Hematopoietic multipotent progenitor cell treated with erythropoietin and hydrocortisone succinate and interleukin-3 and kit ligand, for 15 days (in vitro differentiated cells): ENCODE data around the gene STAM.
A peak's percentile ranks its signal among the peaks of the same experiment; 100 is the strongest.
"Not testable (repeated sequence)": the region's sequence is repeated elsewhere in the genome, so short reads cannot be mapped to it uniquely, and the experiment has no call there.

Experiments used
- DNase-seq: peaks from one replicate; pipeline ENCODE4 v3.0.0-alpha.2; 2015; ENCODE audit warnings: low spot score

STAM gene

DNA sequence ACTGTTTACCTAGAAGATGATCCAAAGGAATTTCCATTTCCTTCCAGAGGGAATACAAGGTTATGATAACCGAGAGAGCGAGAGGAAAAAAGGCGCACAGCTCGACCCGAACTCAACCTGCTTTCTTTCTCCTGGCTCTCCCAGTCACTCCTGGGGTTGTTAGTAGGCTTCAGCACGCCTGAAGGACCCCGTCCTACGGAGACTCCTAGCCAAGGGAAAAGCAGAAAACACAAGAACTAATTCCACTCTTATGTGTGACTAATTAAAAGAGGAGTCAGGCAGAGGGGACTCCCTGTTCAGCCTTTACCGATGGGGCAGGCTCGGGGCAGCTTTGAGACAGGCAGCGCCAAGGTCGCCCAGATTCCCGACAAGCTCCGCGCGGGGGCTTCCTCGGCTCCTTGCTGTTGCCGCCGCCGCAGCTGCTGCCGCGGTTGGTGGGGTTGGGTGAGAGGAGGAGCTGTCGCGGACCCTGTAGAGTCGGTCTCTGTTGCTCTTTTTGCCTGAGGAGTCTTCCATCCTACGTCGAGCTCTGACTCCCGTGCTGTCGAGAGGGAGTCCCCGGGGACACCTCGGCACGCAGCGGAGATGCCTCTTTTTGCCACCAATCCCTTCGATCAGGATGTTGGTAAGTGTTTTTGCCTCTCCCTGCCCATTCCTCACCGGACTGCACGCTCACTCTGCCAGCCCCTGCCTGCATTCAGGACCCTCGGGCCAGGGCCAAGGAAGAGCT is at the start of gene STAM:
STAM (plus strand) TSS at position 397 of the 730 bp plus-strand sequence; CDS start at position 586, 189 bp downstream.
- DNase-seq, result peak; percentile 93

DNA sequence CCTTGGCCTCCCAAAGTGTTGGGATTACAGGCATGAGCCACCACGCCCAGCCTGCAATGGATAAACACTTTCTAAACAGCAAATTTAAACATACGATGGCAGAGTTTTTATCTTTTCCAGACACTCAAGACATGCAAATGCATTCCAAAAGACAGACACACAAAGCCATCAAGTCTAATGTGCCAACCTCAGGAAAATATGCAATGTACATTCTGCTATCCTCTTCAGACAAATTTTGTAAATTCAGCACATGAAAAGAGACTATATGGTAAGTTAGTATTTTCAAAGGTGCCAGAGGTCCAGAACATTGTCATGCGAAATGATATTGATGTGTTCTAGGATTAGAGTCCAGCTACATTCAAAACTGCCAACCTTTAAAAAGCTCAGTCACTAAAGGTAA is 46.6 kb upstream of the STAM start:
- DNase-seq, result no peak

DNA sequence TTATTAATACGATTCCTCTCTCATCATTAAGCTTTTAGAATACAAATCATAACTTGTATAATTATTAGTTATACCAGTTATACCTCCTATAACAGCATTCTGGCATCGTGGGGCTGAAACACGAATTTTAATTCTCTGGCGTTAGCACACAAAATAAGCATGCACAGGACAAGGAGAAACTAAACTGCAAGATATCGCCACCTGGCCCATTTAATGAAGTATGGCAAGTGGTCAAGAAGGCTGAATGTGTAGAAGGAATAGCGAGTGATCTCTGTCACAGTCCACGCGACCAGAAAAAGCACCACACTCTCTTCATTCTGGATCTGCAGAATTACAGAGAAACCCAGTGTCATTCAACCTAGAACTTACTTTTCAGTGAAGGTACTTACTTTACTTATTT is 44.9 kb upstream of the STAM start:
- peak; percentile 46 for DNase-seq

DNA sequence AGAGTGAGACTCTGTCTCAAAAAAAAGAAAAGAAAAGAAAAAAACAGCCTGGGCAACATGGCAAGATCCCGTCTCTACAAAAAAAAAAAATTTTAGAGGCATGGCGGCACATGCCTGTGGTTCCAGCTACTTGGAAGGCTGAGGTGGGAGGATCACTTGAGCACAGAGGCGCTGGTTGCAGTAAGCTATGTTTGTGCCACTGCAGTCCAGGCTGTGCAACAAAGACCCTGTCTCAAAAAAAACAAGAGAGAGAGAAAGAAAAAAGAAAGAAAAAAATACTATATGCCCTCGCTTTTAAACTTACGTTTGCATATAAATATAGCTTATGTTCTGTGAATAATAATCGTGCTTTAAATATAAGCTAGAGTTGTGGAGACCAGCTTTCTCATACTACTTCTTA is 38.0 kb upstream of the STAM start:
- no peak for DNase-seq

DNA sequence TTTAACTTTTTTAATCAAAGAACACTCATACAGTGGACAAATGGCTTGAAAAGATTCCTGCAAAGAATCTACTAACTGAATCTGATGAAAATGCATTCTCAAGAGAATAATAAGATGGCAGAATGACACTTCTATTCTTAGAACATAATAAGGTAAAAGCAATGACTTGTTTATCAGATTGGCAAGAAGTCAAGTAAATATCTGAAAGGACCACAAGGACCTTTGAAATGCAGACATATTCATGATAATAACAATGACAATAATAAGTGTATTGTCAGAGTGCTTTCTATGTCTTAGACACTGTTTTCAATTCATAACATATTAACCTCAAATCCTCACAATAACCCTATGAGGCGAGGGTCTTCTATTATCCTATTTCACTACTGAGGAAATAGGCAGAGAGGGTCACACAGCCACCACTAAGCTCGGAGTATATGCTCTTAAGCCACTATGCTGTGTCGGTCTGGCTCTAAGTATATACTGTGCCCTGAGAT is 37.4 kb upstream of the STAM start:
- no peak for DNase-seq

DNA sequence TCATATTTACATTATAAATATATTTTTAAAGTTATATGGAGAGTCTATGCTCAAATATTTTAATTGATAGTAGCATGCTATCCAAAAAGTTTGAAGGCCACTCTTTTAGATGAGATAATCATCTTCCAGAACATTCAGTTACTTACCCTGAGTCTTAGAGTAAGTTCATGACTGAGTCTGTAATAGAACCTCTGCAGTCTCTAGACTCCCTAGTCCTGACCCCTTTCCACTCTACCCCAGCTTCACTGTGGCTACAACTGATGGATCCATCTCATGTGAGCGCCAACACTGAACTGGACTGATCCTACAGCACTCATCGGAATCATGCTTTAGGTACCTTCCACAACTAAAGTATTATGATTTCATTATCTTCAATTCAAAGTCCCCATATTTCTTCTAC is 36.9 kb upstream of the STAM start:
- no peak for DNase-seq

DNA sequence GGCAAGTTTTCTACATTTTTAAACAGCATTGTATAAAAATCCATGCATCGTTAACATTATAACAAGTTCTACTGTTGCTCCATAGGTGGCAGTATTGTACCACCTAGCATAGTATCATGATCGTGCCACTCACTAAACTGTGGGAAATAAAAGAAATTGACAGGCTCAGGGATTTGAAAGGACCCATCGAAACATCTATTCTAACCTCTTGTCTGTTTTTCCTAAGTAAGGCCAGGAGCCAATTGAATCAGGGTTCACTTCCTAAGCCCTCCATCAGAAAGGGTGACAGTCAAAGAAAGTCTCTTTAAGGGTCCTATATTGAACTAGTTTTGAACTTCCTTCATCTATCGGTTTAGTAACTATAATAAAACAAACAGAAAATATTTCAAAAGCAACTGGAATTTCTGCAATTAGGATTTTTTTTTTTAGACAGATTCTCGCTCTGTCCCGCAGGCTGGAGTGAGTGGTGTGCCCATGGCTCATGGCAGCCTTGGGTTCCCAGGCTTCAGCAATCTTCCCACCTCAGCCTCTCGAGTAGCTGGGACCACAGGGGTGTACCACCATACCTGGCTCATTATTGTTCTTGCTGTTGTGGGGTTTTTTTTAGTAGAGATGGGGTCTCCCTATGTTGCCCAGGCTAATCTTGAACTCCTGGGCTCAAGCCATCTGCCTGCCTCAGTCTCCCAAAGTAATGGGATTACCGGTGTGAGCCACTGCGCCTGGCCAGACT is 36.2 kb upstream of the STAM start:
- peak; percentile 83 for DNase-seq

DNA sequence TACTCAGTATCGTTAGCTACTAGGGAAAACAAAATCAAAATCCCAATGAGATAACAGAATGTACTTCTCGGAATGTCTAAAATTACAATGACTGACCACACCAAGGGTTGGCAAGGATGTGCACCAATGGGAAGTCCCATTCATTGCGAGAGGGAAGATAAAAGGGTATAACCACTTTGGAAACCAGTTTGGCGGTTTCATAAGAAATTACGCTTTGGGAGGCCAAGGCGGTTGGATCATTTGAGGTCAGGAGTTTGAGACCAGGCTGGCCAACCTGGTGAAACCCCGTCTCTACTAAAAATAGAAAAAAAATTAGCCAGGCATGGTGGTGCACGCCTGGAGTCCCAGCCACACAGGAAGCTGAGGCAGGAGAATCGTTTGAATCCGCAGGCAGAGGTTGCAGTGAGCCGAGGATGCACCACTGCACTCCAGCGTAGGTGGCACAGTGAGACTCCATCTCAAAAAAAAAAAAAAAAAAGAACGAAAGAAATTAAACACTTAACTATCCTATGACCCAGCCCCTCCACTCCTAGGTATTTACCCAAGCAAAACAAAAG is 34.4 kb upstream of the STAM start:
- DNase-seq, result no peak

DNA sequence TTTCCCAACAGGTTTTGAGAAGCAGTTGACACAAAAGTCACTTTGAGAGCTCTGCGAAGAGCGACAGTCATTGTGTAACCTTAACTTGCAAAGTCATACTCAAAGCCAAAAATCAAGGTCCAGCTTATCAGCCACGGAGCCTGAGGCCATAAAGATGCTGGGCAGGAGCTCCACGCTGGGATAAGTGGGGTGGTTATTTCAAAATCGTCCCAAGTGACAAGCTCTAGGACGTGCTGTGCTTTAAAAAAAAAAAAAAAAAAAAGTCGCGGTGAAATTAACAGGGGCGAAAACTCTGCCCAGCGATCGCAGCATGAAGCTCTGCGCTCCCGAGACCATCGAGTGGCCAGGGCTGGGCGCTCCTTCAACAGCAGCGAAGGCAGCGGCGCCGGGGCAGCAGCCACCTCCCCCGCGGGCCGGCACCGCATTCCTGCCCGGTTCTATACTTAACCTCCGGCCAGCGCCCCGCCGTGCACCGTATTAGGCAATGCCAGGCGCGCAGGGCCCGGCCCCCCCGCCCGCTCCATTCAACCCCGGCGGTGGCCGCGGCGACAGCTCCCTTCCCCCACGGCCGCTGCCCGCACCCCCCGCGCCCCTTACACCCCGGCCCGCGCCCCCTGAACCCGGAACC is 27.4 kb upstream of the STAM start:
- peak; percentile 55 for DNase-seq

DNA sequence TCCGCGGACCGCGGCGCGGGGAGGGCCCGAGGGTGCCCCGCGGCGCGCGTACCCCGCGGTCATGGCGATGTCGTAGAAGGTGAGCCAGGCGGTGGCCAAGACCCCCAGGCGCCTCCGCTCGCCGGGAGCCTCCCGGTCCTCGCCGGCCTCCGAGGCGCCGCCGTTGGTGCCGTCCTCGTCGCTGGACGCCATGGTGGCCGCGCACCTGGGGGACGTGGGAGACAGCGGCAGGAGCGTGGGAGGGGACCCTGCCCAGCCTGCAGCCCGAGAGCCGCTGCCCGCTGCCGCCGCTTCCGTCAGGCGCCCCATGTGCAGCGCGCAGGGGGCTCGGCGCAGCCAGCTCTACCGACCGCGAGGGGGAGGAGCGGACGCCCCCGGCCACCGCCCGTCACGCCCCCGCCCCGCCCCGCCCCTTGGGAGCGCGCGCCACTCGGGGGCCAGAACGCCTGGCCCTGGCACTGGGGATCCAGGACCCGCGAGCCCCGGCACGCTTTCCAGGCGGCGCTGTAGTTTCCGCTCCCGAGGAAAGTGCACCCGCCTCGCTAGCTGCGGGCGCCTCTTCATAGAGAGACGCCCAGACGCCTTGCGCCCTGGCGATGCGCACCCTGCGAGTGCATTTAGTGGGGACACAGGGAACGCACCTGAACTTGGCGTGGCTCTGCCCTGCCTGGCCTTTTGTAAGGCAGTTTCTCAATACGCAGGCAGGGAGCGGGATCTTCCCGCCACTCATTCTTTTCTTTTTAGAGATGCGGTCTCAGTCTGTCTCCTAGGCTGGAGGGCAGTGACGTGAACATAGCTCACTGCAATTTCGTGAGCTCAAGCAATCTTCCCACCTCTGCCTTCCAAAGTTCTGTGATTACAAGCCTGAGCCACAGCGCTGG is 26.7 kb upstream of the STAM start, which contains the start of gene HACD1:
HACD1 (minus strand) TSS at position 344 of the 881 bp plus-strand sequence; CDS start at position 309, 35 bp downstream.
- DNase-seq, result peak; percentile 73

DNA sequence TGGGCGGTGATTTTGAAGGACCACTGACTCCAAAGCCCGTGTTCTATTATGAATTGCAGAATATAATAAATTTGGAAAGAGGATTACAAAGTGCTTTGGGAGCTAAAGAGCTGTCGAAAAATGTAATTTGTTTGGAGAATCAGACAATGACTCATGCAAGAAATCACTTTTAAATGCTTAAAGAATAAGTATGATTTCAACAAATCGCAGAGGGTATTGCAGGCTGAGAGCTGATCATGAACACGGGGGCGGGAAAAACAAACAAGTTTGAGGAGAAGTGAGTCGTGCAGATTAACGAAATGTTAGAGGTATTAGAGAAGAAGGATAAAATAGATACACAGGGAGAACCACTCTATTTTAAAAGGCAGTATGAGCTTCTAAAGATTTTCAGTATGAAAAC is 21.9 kb upstream of the STAM start:
- DNase-seq, result no peak

DNA sequence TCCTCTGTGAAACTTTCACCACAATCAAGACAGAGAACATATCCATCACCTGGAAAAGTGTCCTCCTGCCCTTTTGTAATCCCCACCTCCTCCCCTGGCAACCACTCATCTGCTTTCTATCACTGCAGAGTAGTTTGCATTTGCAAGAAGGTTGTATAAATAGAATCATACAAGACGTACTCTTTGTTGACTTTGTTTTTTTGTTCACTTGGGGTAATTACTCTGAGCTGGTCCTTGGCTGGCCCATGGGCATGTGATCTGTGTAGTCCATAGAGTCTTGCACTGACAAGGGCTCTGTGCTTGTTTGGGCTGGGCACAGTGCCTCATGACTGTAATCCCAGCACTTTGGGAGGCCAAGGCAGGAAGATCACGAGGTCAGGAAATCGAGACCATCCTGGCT is 19.0 kb upstream of the STAM start:
- no peak for DNase-seq

DNA sequence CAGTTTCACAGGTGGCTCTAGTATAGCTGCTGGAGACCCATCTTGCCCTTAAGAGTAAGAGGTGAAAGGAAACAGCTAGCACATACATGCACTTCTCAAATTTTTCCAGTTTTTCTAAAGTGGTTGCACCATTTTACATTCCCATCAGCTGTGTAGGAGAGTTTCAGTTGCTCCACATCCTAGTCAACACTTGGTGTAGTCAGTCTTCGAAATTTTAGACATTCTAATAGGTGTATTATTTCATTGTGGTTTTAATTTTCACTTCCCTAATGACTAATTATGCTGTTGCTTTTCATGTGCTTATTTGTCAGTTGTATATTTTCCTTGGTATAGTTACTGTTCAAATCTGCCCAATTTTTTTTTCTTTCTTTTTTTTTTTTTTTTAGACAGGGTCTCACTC is 17.3 kb upstream of the STAM start:
- no peak for DNase-seq

DNA sequence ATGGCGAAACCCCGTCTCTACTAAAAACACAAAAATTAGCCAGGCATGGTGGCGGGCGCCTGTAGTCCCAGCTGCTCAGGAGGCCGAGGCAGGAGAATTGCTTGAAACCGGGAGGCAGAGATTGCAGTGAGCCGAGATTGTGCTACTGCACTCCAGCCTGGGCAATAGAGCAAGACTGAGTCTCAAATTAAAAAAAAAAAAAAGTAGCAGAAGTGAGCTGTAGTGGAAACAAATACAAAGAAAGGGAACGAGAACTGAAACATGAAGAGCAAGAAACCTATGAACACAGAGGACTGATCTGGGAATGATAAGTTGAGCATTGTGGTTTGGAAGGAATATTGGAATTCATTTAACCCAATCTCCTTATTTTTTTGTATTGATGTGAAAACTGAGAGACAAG is 11.4 kb upstream of the STAM start:
- DNase-seq, result not testable (repeated sequence)

DNA sequence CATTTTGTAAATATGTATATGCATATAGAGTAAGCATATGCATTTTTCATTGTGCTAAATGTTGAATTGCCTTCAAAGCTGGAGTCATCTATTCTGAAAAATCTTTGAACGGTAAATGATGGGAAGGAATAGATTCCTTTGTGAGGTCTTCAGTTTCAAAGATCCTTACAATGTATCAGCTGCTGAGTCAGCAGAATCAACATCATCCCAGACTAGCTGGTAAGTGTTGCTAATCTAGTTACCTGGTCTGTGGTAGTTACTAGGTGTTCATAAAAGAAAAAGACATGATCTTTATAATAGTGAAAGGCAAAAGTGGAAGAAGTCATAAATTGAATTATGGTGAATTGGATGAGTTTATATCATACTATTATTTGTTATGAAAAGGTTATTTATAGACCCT is 10.6 kb upstream of the STAM start:
- no peak for DNase-seq

DNA sequence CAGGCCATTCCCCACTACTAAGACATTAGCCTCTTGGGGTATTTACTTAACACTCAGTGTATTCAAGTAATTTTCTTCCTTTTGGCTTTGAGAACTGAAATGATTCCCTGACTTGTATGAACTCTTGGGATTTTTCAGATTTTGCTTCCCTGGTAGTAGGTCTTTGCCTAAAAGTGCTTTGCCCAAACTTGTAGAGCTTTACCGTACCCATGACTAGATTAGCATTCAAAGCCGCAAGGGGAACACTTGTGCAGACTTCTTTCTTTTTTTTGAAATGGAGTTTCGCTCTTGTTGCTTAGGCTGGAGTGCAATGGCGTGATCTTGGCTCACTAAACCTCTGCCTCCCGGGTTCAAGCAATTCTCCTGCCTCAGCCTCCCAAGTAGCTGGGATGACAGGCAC is 6.1 kb upstream of the STAM start:
- DNase-seq, result no peak

DNA sequence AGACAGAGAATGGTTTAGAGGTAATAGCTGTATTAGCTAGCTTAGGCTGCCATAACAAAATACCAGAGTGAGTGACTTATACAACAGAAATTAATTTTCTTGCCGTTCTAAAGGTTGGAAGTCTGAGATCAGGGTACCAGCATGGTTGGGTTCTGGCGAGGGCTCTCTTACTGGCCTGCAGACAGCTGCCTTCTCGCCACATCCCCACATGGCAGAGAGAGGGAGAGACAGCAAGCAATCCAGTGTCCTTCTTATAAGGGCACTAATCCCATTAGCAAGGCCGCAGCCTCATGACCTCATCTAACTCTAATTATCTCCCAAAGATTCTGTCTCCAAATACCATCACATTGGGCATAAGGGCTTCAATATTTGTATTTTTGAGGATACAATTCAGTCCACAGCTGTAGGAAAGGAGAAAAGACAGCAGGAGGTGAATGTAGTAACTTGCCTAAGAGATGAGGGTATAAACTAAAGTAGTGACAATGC is 3.6 kb upstream of the STAM start:
- DNase-seq, result no peak

DNA sequence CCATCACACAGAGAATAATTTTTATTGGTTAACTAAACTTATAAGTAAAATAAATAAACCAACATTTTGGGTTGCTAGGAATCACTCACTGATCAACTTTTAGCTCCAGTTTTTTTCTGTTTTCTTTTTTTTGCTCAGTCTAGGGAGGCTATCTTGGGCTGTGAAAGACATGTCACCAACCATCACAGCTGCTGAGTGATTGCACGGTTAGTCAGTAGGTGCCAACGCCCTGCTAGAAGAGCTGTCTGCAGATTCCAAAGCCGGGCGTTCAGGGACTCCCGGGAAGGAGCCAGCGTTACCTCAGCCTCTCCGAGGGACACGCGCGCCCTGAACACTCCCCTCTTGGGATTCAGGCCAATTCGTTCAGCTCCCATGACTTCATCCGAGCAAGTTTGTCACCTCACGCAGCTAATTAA is 604 bp upstream of the STAM start:
- peak; percentile 82 for DNase-seq

DNA sequence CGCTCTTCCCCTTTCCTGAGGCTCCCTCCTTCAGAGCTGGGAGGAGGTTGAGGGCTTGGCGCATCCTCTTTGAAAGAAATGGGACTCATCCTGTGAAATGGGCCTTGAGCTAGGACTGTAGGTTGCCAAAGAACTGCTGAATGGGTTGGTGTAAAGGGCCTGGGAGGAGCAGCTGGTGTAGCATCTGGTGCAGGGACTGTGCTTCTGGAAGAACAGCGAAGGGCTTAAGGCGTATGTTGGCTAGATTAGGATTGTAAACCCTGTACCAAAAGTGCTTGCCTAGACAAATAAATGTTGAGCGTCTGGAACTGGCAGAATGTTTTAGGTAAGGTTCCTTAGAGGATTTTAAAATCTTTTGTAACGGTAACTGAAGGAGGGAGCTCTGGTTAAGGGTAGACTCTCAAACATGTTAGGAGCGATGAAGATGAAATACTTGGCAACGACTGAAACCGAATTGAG is 563 bp downstream of the STAM start:
- no peak for DNase-seq

DNA sequence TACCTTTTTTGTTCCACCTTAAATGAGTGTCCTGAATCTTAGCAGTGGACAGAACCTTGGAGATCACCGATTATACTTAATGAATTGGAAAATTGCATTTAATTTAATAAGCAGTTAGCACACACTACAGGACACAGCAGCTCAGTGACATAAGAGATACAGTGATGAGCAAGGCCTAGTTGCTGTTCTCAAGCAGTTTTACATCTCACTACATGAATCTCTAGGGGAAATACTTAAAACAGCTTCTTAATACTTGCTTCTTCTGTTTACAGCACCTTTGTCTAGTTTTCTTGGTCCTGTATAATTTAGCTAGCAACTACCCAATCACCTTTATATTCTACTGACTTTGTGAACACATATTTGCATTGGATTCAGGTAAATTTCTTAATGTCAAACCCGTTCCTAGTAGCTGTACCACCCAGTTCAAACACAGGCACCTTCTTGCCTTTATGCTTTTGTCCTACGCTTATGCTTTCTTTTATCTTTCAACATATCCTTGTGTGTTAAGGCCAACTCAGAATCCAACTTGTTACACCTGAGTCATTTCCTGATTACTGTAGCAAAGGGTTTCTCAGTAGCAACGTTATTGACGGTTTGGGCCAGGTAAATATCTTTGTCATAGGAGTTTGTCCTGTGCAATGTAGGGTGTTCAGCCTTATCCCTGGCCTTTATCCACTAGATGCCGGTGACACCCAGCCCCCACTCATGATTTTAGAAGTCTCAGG is 1.8 kb downstream of the STAM start:
- DNase-seq, result no peak

DNA sequence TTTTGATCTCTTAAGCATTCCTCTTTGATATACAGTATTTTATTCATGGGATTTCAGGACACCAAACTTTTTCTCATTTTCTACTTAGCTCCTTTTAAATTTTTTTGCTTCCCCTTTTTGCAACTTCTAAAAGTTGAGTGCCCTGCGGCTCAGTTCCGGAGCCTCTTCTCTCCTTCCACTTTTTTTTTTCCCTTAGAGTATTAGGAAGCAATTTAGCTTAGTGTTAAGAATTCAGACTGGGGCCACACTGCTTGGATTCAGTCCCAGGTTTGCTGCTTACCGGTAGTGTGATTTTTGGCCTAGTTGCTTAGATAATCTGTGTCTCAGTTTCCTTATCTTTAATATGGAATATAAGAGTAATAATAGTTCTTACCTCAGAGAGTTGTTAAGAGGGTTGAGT is 3.4 kb downstream of the STAM start:
- DNase-seq, result no peak
